Measurements from ENCODE around the gene CREB1.

CREB1 gene

DNA sequence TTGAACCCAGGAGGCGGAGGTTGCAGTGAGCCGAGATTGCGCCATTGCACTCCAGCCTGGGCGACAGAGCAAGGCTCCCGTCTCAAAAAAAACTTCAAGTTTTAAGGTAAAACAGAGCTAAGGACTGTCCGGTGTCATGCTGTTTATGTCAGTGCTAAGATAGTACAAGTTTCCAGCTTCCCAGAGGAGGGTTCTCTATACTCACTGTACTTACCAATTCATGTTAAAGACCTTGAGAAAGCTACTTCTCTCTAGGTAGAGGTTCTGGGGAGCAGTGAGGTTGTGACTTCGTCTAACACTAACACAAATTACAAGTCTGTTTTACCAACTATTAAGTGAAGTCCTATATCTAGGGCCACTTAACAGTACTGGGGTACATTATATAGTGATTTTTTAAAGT lies 76.6 kb downstream of the CREB1 start:
- Histone ChIP-seq H3K9ac (ENCODE audit: low read length) (no peak overlapping the region), H3K27me3 (ENCODE audit: control insufficient read depth, insufficient read depth, low read length) (no peaks in the 10 kb centered on the region), H3K36me3 (ENCODE audit: control insufficient read depth, insufficient read depth, low read length) (no peaks in the 10 kb centered on the region), H3K27ac (ENCODE audit: low read depth, low read length) (no peak overlapping the region), H3K4me1 (ENCODE audit: control insufficient read depth, insufficient read depth, low read length) (no peaks in the 10 kb centered on the region), H3K4me3 (ENCODE audit: low read length) (no peak overlapping the region)

GRCh38 chr2:207606829-207607228 lies 77.1 kb downstream of the CREB1 start:
- no peak overlapping the region for H3K27ac ChIP-seq (ENCODE audit: low read depth, low read length)
- no peak overlapping the region for H3K4me3 ChIP-seq (ENCODE audit: low read length)
- H3K4me1 ChIP-seq (ENCODE audit: control insufficient read depth, insufficient read depth, low read length): no peaks in the 10 kb centered on the region
- no peaks in the 10 kb centered on the region for H3K36me3 ChIP-seq (ENCODE audit: control insufficient read depth, insufficient read depth, low read length)
- H3K27me3 ChIP-seq (ENCODE audit: control insufficient read depth, insufficient read depth, low read length): no peaks in the 10 kb centered on the region
- no peak overlapping the region for H3K9ac ChIP-seq (ENCODE audit: low read length)

DNA sequence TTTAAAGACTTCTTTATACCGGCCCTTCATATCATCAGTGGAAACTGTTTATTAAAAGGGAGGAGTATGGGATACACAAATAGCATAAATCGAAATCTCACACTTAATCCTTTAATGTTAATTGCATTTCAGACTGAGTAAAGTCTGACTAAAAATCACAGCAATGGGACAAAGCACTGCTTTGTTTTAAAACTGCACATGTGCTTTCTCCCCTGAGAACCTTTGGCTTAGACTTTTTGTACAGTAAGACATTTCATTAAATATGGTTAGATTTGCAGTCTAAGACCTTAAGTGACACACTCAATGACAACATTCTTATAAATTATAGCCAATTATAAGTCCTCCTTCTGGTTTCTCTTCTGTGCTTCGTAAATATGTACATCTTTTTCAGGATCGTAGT lies 83.0 kb downstream of the CREB1 start:
- no peaks in the 10 kb centered on the region for H3K36me3 ChIP-seq (ENCODE audit: control insufficient read depth, insufficient read depth, low read length)
- H3K27me3 ChIP-seq (ENCODE audit: control insufficient read depth, insufficient read depth, low read length): no peaks in the 10 kb centered on the region
- no peak overlapping the region for H3K27ac ChIP-seq (ENCODE audit: low read depth, low read length)
- no peak overlapping the region for H3K9ac ChIP-seq (ENCODE audit: low read length)
- no peak overlapping the region for H3K4me3 ChIP-seq (ENCODE audit: low read length)
- H3K4me1 ChIP-seq (ENCODE audit: control insufficient read depth, insufficient read depth, low read length): peaks cover 11% of the 10 kb centered on the region

DNA sequence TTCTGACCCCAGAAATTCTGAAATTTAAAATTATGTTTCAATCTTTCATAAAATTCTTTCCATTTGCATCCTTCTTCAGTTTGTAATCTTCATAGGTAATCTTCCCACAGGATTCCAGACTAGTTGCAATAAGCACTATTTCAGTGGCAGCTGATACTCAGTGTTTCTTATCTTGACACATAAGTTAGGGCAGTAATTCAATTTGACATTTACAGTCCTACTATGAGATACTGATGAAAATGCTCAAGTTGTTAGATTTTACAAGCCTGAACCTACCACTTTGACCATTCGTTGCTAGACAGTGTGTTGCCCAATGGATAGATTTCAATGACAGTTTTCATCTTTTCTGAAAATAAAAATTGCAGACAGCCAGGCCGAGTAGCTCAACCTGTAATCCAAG lies 85.1 kb downstream of the CREB1 start:
- Histone ChIP-seq H3K9ac (ENCODE audit: low read length) (no peak overlapping the region), H3K4me3 (ENCODE audit: low read length) (no peak overlapping the region), H3K27me3 (ENCODE audit: control insufficient read depth, insufficient read depth, low read length) (no peaks in the 10 kb centered on the region), H3K4me1 (ENCODE audit: control insufficient read depth, insufficient read depth, low read length) (peaks cover 11% of the 10 kb centered on the region), H3K36me3 (ENCODE audit: control insufficient read depth, insufficient read depth, low read length) (no peaks in the 10 kb centered on the region), H3K27ac (ENCODE audit: low read depth, low read length) (no peak overlapping the region)

GRCh38 chr2:207616185-207616584 lies 86.4 kb downstream of the CREB1 start:
- Histone ChIP-seq H3K27me3 (ENCODE audit: control insufficient read depth, insufficient read depth, low read length) (no peaks in the 10 kb centered on the region), H3K4me3 (ENCODE audit: low read length) (no peak overlapping the region), H3K4me1 (ENCODE audit: control insufficient read depth, insufficient read depth, low read length) (peaks cover 11% of the 10 kb centered on the region), H3K27ac (ENCODE audit: low read depth, low read length) (peak overlapping the region; percentile 79), H3K9ac (ENCODE audit: low read length) (no peak overlapping the region), H3K36me3 (ENCODE audit: control insufficient read depth, insufficient read depth, low read length) (no peaks in the 10 kb centered on the region)

- Histone ChIP-seq H3K27ac (ENCODE audit: low read depth, low read length) (peak overlapping the region; percentile 79), H3K27me3 (ENCODE audit: control insufficient read depth, insufficient read depth, low read length) (no peaks in the 10 kb centered on the region), H3K4me3 (ENCODE audit: low read length) (no peak overlapping the region), H3K9ac (ENCODE audit: low read length) (no peak overlapping the region), H3K36me3 (ENCODE audit: control insufficient read depth, insufficient read depth, low read length) (peaks cover 3% of the 10 kb centered on the region), H3K4me1 (ENCODE audit: control insufficient read depth, insufficient read depth, low read length) (peaks cover 11% of the 10 kb centered on the region)
Observed at GRCh38 chr2:207617011-207617671, 87.4 kb downstream of the CREB1 start.

- Histone ChIP-seq H3K4me1 (ENCODE audit: control insufficient read depth, insufficient read depth, low read length) (peaks cover 18% of the 10 kb centered on the region), H3K4me3 (ENCODE audit: low read length) (no peak overlapping the region), H3K36me3 (ENCODE audit: control insufficient read depth, insufficient read depth, low read length) (peaks cover 3% of the 10 kb centered on the region), H3K27me3 (ENCODE audit: control insufficient read depth, insufficient read depth, low read length) (no peaks in the 10 kb centered on the region), H3K9ac (ENCODE audit: low read length) (no peak overlapping the region), H3K27ac (ENCODE audit: low read depth, low read length) (no peak overlapping the region)
Observed at GRCh38 chr2:207619764-207620203, 90.0 kb downstream of the CREB1 start.

DNA sequence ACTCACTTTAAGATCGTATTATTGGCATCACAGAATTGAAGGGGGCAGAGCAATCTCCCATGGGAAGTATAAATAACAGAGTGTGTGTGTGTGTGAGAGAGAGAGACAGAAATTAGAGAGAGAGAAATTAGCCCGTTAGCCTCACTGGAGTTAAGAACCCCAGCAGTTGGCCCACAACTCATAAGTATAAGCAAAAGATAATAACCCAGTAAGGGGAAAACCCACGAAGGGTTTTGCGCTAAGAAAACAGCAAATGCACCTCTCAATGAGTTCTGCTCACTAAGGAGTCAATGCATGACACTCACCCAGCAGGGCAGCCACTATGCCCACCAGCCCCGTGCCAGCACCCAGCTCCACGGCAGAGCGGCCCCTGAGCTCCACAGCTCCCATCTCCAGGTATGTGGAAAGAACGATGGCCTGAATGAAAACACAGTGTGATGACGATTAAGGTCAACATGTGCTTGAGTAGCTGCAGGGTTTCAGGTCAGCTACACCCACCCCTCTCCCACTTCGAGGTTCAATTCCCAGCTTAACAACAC lies 91.8 kb downstream of the CREB1 start:
- Histone ChIP-seq H3K9ac (ENCODE audit: low read length) (no peak overlapping the region), H3K4me1 (ENCODE audit: control insufficient read depth, insufficient read depth, low read length) (peaks cover 15% of the 10 kb centered on the region)

GRCh38 chr2:207624185-207625013 lies 94.6 kb downstream of the CREB1 start:
- H3K27ac ChIP-seq (ENCODE audit: low read depth, low read length): peak overlapping the region; percentile 87
- H3K27me3 ChIP-seq (ENCODE audit: control insufficient read depth, insufficient read depth, low read length): no peaks in the 10 kb centered on the region
- H3K4me1 ChIP-seq (ENCODE audit: control insufficient read depth, insufficient read depth, low read length): peaks cover 7% of the 10 kb centered on the region
- peak overlapping the region; percentile 76 for H3K9ac ChIP-seq (ENCODE audit: low read length)
- H3K4me3 ChIP-seq (ENCODE audit: low read length): peak overlapping the region; percentile 97
- peaks cover 3% of the 10 kb centered on the region for H3K36me3 ChIP-seq (ENCODE audit: control insufficient read depth, insufficient read depth, low read length)

More for the DNA sequence above, 91.8 kb downstream of the CREB1 start:
- Histone ChIP-seq H3K4me3 (ENCODE audit: low read length) (no peak overlapping the region), H3K27ac (ENCODE audit: low read depth, low read length) (no peak overlapping the region), H3K36me3 (ENCODE audit: control insufficient read depth, insufficient read depth, low read length) (peaks cover 3% of the 10 kb centered on the region), H3K27me3 (ENCODE audit: control insufficient read depth, insufficient read depth, low read length) (no peaks in the 10 kb centered on the region)

DNA sequence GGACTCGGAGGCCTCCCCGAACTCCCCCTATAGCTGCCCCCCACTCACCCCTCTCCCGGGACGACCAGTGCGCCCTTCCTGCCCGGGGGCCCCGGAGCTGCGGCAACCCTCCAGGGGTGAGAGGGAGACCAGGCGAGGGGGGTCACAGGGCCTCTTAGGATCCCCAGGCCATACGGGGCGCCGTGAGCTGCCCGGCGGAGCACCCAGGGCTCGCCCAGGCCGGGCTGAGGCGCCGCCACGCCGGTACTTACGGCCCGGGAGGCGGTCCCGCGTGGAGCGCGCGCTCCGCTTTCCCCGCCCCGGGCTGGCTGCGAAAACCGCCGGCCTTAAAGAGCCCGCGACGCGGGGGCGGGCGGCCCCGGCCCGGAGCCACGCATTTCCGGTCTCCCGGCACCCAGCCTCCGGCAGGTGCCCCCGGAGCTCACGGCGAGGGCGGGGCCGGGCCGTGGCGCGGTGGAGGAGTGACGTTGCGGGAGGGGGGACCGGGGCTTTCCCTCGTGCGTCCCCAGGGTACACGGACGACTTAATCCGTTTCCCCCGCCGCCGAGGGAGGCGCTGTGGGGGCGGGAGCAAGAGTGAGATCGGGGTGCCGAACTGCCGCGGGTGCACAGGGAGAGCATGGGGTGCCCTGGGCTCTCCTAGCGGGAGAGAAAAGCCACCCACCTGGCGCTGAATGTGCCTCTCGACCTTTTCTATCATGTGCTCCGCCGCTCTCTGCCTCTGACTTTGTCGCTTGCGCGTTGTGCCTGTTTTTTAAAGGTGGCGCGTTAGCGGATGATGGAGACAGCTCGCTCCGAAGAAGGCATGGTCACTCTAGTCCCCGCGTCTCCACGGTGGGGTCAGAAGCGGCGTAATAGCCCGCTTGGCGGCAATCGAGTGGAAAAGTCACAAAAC lies 95.5 kb downstream of the CREB1 start, which contains the start of gene METTL21A:
TSS of gene METTL21A (minus strand) at position 381 of the 894 bp plus-strand sequence. CDS start 1,019 bp downstream, outside the sequence.
- no peaks in the 10 kb centered on the region for H3K27me3 ChIP-seq (ENCODE audit: control insufficient read depth, insufficient read depth, low read length)
- peak within 1 kb of the TSS; percentile 76 for H3K9ac ChIP-seq (ENCODE audit: low read length)
- H3K27ac ChIP-seq (ENCODE audit: low read depth, low read length): peak within 1 kb of the TSS; percentile 87
- peaks cover 3% of the 10 kb centered on the region for H3K36me3 ChIP-seq (ENCODE audit: control insufficient read depth, insufficient read depth, low read length)
- peaks cover 7% of the 10 kb centered on the region for H3K4me1 ChIP-seq (ENCODE audit: control insufficient read depth, insufficient read depth, low read length)
- peak within 1 kb of the TSS; percentile 97 for H3K4me3 ChIP-seq (ENCODE audit: low read length)

GRCh38 chr2:207629553-207629952 lies 99.8 kb downstream of the CREB1 start:
- Histone ChIP-seq H3K27ac (ENCODE audit: low read depth, low read length) (no peak overlapping the region), H3K4me1 (ENCODE audit: control insufficient read depth, insufficient read depth, low read length) (no peaks in the 10 kb centered on the region), H3K4me3 (ENCODE audit: low read length) (no peak overlapping the region), H3K9ac (ENCODE audit: low read length) (no peak overlapping the region), H3K27me3 (ENCODE audit: control insufficient read depth, insufficient read depth, low read length) (no peaks in the 10 kb centered on the region), H3K36me3 (ENCODE audit: control insufficient read depth, insufficient read depth, low read length) (no peaks in the 10 kb centered on the region)

DNA sequence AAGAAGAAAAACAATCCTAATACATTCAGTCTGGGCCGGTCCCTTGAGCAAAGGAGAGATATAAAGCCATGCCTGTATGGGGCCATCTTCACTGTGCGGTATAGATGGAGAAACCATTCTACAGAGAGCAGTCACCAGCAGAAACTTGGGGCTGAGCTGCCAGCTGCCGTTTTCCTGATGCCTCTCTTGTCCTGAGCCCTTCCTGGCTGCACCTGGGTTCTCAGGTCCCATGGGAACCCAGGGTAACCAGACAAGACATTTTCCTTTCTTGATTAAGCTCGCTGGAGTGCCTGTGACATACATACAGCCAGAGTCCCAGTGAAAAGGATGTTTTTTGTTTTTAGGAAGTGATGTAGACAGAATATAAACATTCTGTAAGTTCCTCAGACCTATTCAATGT lies 100.7 kb downstream of the CREB1 start:
- Histone ChIP-seq H3K9ac (ENCODE audit: low read length) (no peak overlapping the region), H3K4me3 (ENCODE audit: low read length) (no peak overlapping the region), H3K27ac (ENCODE audit: low read depth, low read length) (no peak overlapping the region), H3K36me3 (ENCODE audit: control insufficient read depth, insufficient read depth, low read length) (no peaks in the 10 kb centered on the region), H3K4me1 (ENCODE audit: control insufficient read depth, insufficient read depth, low read length) (no peaks in the 10 kb centered on the region), H3K27me3 (ENCODE audit: control insufficient read depth, insufficient read depth, low read length) (no peaks in the 10 kb centered on the region)

Data from rectal smooth muscle tissue (tissue), 1 donor.